Memory B cell (primary cell): ENCODE results near the gene MYBPHL.

Experiments used
- ATAC-seq: fragments of 150-1000 bp; cut with Tn5 transposase; 2 replicates; pipeline ENCODE4 v1.10.0; 2021; ENCODE audit warnings: low read depth, mild to moderate bottlenecking, moderate library complexity
- DNase-seq, 2 donors: peaks; one replicate each; pipeline ENCODE4 v3.0.0; 2022; ENCODE audit warnings: low spot score in 2 of 2
- H3K27ac Mint-ChIP-seq: one replicate; pipeline ENCODE4 v1.8.0; 2022; ENCODE audit warnings: mild to moderate bottlenecking, moderate library complexity, mixed read lengths
- H3K27me3 Mint-ChIP-seq: one replicate; pipeline ENCODE4 v1.8.0; 2022; ENCODE audit warnings: mixed read lengths
- H3K36me3 Mint-ChIP-seq: one replicate; pipeline ENCODE4 v1.8.0; 2022; ENCODE audit warnings: mild to moderate bottlenecking, mixed read lengths
- H3K4me1 Mint-ChIP-seq: one replicate; pipeline ENCODE4 v1.8.0; 2022; ENCODE audit warnings: mixed read lengths
- H3K4me3 Mint-ChIP-seq: one replicate; pipeline ENCODE4 v1.8.0; 2022; ENCODE audit warnings: mild to moderate bottlenecking, moderate library complexity, mixed read lengths
- H3K9me3 Mint-ChIP-seq: one replicate; pipeline ENCODE4 v1.8.0; 2022; ENCODE audit warnings: mixed read lengths

Gene MYBPHL, protein sequence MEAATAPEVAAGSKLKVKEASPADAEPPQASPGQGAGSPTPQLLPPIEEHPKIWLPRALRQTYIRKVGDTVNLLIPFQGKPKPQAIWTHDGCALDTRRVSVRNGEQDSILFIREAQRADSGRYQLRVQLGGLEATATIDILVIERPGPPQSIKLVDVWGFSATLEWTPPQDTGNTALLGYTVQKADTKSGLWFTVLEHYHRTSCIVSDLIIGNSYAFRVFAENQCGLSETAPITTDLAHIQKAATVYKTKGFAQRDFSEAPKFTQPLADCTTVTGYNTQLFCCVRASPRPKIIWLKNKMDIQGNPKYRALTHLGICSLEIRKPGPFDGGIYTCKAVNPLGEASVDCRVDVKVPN

DNA sequence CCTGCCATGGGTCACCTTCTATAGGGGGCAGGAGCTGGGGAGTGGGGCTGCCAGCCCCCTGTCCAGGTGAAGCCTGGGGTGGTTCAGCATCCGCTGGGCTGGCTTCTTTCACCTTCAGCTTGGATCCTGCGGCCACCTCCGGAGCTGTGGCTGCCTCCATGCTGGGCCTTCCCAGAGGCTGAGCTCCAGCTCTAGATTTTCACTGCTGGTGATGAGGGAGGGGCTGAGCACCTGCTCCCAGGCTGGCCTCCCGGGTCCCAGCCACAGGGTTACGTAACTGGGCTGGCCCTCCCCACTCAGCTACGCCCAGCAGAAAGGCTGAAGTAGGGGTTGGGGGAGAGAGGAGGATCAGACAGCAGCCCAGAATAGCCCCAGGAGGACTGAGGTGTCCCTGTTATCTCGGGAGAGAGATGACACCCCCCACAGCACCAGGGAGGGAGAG is at the start of gene MYBPHL:
Gene MYBPHL, minus strand, starts transcription at position 180 of the 442 bp plus-strand sequence. Its CDS starts 20 bp downstream, at position 160.
- Mint-ChIP-seq H3K4me3 (peak within 1 kb of the TSS; percentile 49), H3K9me3 (no peaks in the 10 kb centered on the region), H3K27ac (peak within 1 kb of the TSS; percentile 14), H3K4me1 (peaks cover 6% of the 10 kb centered on the region), H3K36me3 (no peaks in the 10 kb centered on the region), H3K27me3 (peaks cover 6% of the 10 kb centered on the region)
- no peak for DNase-seq
- no peak for ATAC-seq

DNA sequence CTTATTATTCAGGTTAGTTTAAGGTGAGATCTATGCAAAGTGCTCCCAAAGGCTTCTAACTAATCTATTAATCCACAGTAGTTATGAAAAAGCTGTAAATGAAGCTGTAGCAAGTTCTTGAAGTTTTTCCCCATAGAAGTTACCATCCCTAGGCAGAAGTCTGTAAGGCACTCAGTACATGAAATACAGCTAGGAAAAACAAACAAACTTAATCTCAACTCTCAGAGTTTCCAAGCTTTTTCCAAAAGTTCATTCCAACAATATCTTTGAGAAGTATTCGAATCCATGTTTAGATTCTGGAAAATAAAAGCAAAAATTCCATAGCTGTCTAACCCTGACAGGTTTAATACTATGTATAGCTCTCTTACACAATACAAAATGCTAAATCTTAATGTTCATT is 49.7 kb upstream of the MYBPHL start:
- DNase-seq: no peak
- no peak for ATAC-seq
- peaks cover 16% of the 10 kb centered on the region for H3K27me3 Mint-ChIP-seq
- H3K36me3 Mint-ChIP-seq: no peaks in the 10 kb centered on the region
- no peak overlapping the region for H3K4me3 Mint-ChIP-seq
- H3K9me3 Mint-ChIP-seq: no peaks in the 10 kb centered on the region
- H3K4me1 Mint-ChIP-seq: no peaks in the 10 kb centered on the region
- H3K27ac Mint-ChIP-seq: no peak overlapping the region

DNA sequence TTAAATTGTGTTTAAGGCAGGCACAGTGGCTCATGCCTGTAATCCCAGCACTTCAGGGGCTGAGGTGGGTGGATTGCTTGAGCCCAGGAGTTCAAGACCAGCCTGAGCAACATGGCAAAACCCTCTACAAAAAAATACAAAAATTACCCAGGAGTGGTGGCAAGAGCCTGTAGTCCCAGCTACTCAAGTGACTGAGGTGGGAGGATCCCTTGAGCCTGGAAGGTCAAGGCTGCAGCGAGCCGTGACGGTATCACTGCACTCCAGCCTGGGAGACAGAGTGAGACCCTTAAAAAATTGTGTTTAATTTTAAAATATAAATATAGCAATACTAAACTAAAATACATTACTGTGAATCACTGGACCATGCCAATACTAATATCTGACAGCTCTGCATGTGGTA is 48.1 kb upstream of the MYBPHL start:
- Mint-ChIP-seq H3K27me3 (peaks cover 17% of the 10 kb centered on the region), H3K27ac (no peak overlapping the region), H3K36me3 (no peaks in the 10 kb centered on the region), H3K4me1 (no peaks in the 10 kb centered on the region), H3K9me3 (no peaks in the 10 kb centered on the region), H3K4me3 (no peak overlapping the region)
- no peak for ATAC-seq
- no peak for DNase-seq

DNA sequence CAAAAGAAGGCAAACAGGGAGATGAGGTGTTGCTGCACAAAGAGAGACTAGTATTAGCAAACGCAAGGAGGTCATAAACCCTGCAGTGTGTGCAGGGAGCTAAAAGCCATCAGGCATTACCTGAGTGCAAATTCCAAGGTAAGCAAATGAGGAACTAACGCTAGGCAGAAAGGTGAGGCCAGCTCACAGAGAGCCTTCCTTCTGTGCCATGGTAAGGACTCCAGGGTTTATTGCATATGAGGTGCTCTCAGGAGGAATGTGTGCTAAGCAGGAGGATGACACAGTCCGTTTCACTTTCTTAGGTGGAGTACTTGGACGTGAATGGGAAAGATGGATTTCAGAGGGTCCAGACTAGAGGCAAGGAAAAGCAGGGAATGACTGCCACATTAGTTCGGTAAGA is 44.6 kb upstream of the MYBPHL start:
- Mint-ChIP-seq H3K27ac (no peak overlapping the region), H3K4me3 (no peak overlapping the region), H3K27me3 (peaks cover 14% of the 10 kb centered on the region), H3K4me1 (no peaks in the 10 kb centered on the region), H3K9me3 (no peaks in the 10 kb centered on the region), H3K36me3 (no peaks in the 10 kb centered on the region)
- DNase-seq (no peak), ATAC-seq (no peak)

DNA sequence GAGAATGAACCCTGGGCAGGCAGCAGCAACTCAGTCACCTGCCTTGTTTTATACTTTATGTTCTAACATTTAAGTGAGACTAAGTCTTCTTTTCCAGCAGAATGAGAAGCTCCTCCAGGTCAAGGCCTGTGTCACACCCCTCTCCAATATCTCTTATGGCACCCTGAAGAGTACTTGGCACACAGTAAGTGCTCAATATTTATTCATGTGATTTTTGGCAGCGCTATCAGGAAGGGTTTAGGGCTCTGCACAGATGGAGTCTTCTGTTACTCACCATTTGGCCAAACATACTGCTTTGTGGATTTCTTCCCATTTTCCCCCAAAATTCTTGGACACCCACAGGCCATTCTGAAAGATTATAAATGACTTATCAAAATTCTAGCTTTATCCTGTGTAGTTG is 43.8 kb upstream of the MYBPHL start:
- H3K27me3 Mint-ChIP-seq: peaks cover 14% of the 10 kb centered on the region

DNA sequence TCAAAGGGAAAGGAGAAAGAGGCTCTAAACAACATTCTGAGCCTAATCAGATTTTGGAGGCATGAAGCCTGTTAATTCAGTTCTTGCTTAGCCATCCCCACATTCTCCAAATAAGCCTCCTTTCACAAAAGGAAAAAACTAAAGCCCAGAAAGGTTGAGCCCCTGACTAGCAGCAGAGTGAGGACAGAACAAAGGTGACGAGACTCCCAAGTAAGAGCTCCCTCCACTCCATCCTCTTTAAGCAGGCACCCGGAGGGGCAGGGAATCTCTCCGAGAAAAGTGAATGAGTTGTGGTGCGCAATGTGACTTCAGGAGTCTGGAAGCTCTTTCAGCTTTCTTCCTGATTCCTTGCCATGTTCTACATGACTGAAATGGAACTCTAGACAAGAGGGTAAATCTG is 43.4 kb upstream of the MYBPHL start:
- peaks cover 14% of the 10 kb centered on the region for H3K27me3 Mint-ChIP-seq
- H3K27ac Mint-ChIP-seq: no peak overlapping the region
- H3K9me3 Mint-ChIP-seq: no peaks in the 10 kb centered on the region
- no peaks in the 10 kb centered on the region for H3K4me1 Mint-ChIP-seq
- no peaks in the 10 kb centered on the region for H3K36me3 Mint-ChIP-seq
- no peak overlapping the region for H3K4me3 Mint-ChIP-seq
- ATAC-seq (no peak), DNase-seq (no peak)

More for the DNA sequence above, 43.8 kb upstream of the MYBPHL start:
- no peak overlapping the region for H3K27ac Mint-ChIP-seq
- no peaks in the 10 kb centered on the region for H3K4me1 Mint-ChIP-seq
- no peak for ATAC-seq
- H3K36me3 Mint-ChIP-seq: no peaks in the 10 kb centered on the region
- H3K9me3 Mint-ChIP-seq: no peaks in the 10 kb centered on the region
- no peak for DNase-seq
- H3K4me3 Mint-ChIP-seq: no peak overlapping the region

DNA sequence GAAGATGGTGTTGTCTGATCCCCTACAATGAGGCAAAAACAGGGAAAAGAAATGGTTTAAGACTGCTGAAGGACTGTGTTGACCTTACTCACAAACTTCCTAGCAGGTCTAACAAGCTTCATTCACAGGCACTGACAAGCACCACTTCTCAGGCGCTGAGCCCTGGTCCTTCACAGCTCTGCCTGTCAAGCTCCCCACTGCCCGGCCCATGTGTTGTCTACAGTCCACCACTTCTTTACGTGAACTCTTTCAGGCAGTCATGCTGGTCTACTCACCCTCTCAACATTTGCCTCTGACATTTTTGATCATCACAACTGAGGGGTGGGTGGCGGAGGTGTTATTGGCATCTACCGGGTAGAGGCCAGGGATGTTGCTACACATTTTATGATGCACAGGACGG is 40.7 kb upstream of the MYBPHL start:
- Mint-ChIP-seq H3K4me3 (no peak overlapping the region), H3K4me1 (no peaks in the 10 kb centered on the region)

DNA sequence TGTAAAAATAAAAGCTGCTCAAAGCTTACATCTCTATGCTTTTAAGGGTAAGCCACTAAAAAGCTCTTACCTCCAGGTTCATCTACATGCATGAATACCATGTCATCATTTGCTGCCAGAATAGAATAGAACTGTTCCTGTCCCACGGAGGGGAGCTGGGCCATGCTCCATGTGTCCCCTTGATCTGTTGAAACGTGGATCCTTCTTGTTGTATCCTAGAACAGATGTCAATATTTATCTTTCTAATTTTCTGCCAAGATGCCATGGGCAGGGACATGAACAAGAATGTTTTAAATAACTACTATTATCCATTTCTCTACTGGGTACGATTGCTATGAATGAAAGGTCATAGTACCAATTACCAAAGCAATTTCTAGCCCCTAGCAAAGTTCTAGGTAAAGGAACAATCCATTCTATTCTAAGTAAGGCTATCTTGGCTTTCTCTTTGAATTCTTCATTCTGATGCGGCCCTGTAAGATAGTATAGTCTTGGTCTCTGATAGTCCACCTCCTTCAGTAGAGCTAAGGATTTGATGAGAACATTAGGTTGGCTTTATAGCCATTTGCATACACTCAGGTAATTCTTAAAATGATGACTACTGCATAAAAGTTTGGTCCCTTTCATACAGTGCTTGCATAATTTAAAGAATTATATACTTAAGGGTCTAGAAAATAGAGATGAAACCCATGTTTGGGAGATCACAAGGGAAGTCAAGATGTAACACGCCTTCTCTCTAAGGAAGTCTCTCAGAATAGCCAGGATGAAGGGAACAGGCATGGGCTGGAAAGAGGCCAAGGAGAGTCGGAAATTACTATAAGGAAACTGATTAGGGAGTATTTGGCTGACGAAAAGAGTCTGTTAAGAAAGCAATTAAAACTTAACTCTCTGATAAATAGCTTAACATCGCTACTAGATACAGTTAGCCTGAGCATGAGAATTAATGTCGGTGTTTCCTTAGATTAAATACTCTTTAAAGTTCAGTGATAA is 35.4 kb upstream of the MYBPHL start:
- Mint-ChIP-seq H3K4me3 (no peak overlapping the region), H3K27ac (no peak overlapping the region), H3K4me1 (no peaks in the 10 kb centered on the region), H3K27me3 (peaks cover 11% of the 10 kb centered on the region), H3K36me3 (no peaks in the 10 kb centered on the region), H3K9me3 (no peaks in the 10 kb centered on the region)
- DNase-seq (no peak), ATAC-seq (no peak)

More for the DNA sequence above, 40.7 kb upstream of the MYBPHL start:
- DNase-seq: no peak
- Mint-ChIP-seq H3K27ac (no peak overlapping the region), H3K27me3 (peaks cover 20% of the 10 kb centered on the region), H3K9me3 (no peaks in the 10 kb centered on the region), H3K36me3 (no peaks in the 10 kb centered on the region)
- ATAC-seq: no peak

DNA sequence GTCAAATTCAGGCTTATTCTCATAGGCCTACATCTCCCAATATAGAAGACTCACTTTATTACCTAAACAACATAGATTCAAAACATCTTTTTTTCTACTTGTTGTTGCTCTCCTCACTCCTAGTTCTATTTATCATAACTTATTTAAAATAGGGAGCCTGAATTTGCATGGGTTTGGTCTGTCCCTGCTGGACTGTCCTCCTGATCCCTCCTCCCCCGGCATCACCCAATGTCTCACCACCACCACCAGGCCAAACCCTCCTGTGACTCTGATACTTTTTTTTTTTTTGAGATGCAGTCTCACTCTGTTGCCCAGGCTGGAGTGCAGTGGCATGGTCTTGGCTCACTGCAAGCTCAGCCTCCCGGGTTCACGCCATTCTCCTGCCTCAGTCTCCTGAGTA is 31.8 kb upstream of the MYBPHL start:
- Mint-ChIP-seq H3K9me3 (no peaks in the 10 kb centered on the region), H3K27ac (no peak overlapping the region), H3K36me3 (no peaks in the 10 kb centered on the region), H3K27me3 (peaks cover 3% of the 10 kb centered on the region), H3K4me1 (no peaks in the 10 kb centered on the region), H3K4me3 (no peak overlapping the region)
- ATAC-seq (no peak), DNase-seq (no peak)

DNA sequence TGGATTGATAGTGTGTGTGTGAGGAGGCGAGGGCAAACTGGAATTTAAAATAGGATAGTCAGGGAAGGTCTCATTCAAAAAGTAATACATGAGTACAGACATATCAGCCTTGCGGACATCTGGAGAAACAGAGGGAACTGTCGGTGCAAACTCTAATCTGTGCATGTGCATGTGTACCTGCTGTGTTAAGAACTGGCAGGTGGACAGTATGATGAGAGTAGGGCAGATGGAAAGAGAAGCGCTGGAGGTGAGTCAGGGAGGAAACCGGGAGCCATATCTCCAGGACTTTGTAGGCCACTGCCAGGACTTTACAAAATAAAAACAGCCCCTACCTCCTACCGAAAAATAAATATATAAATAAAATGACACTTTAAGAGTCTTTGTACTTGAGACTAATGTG is 31.3 kb upstream of the MYBPHL start:
- H3K9me3 Mint-ChIP-seq: no peaks in the 10 kb centered on the region
- no peak overlapping the region for H3K4me3 Mint-ChIP-seq
- no peaks in the 10 kb centered on the region for H3K4me1 Mint-ChIP-seq
- no peak for DNase-seq
- H3K27me3 Mint-ChIP-seq: peaks cover under 1% of the 10 kb centered on the region
- no peak for ATAC-seq
- no peaks in the 10 kb centered on the region for H3K36me3 Mint-ChIP-seq
- no peak overlapping the region for H3K27ac Mint-ChIP-seq

DNA sequence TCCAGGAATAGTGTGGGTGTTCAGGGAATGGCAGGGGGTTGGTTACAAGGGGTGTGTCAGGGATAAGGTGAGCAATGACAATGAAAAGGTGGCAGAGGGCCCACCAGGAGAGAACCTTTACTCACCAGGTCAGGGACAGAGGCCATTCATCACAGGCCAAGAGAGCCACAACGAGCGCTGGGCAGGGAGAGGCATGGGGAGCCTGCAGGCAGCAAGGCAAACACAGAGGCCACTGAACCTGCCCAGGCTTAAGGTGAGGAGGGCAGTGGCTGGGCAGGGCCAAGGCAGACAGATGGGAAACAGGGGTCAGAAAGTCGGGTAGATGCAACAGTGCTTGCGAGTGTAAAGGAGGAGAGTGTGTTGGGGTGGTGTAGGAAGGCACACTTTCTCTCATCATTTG is 28.3 kb upstream of the MYBPHL start:
- H3K9me3 Mint-ChIP-seq: peaks cover 5% of the 10 kb centered on the region
- H3K4me1 Mint-ChIP-seq: no peaks in the 10 kb centered on the region
- H3K27me3 Mint-ChIP-seq: no peaks in the 10 kb centered on the region
- ATAC-seq (no peak), DNase-seq (no peak)
- H3K4me3 Mint-ChIP-seq: no peak overlapping the region
- peaks cover 4% of the 10 kb centered on the region for H3K36me3 Mint-ChIP-seq
- H3K27ac Mint-ChIP-seq: no peak overlapping the region

DNA sequence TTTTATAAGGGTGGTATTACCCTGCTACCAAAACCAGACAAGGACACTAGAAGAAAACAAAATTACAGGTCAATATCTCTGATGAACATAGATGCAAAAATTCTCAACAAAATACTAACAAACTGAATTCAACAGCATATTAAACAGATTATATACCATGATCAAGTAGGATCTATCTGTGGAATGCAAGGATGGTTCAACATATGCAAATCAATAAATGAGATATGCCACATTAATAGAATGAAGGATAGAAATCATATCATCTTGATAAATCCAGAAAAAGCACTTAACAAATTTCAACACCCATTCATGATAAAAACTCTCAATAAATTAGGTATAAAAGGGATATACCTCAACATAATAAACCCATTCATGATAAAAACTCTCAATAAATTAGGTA is 24.3 kb upstream of the MYBPHL start:
- Mint-ChIP-seq H3K9me3 (peaks cover 5% of the 10 kb centered on the region), H3K4me1 (no peaks in the 10 kb centered on the region), H3K36me3 (peaks cover 4% of the 10 kb centered on the region), H3K4me3 (no peak overlapping the region), H3K27ac (no peak overlapping the region), H3K27me3 (peaks cover 6% of the 10 kb centered on the region)
- ATAC-seq (no peak), DNase-seq (no peak)

DNA sequence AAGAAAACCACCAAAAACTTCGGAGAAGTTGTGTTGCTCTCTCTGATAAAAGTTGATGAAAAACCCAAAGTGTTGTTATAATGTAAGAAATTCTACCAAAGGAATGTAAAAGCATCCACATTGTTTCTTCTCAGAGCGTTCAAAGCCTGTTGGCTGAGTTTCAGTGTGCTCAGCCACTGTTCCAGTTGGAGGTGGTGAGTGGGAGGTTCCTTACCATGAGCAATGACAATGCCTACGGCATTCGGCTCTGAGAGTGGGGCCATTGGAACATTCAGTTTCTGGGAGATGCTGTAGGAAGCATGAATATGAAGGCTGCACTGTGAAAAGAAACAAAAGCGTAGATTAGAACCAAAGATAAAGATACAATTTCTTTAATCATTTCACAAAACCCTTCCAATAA is 20.5 kb upstream of the MYBPHL start:
- no peak for DNase-seq
- Mint-ChIP-seq H3K4me1 (no peaks in the 10 kb centered on the region), H3K4me3 (no peak overlapping the region), H3K27ac (no peak overlapping the region), H3K9me3 (peaks cover 5% of the 10 kb centered on the region), H3K36me3 (peaks cover 4% of the 10 kb centered on the region), H3K27me3 (peaks cover 6% of the 10 kb centered on the region)
- no peak for ATAC-seq

DNA sequence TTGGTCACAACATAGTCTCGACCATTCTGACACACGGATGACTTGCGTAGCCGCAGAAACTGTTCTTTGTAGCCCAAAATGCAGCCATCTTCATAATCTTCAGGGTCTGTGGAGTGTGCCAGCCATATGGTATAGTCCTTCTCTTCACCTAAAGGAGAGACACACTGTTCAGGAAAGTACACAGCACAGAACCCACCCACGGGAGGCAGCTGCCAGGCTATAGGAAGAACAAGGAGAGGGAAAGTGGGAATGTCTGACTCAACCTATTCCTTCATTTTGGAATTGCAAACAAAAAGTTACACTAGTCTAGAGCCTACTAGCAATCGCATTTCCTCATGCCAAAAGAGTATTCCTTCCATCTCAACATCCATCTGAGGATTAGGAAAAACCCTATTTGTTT is 16.2 kb upstream of the MYBPHL start:
- no peak overlapping the region for H3K27ac Mint-ChIP-seq
- H3K27me3 Mint-ChIP-seq: peaks cover 13% of the 10 kb centered on the region
- no peaks in the 10 kb centered on the region for H3K4me1 Mint-ChIP-seq
- ATAC-seq (no peak), DNase-seq (no peak)
- H3K4me3 Mint-ChIP-seq: no peak overlapping the region
- H3K36me3 Mint-ChIP-seq: no peaks in the 10 kb centered on the region
- no peaks in the 10 kb centered on the region for H3K9me3 Mint-ChIP-seq
